Ramos (cell line): ENCODE measurements around the gene NFIX.

Source experiments
- in situ Hi-C: fragments of 300-500 bp; cut with MboI; formaldehyde crosslinking; loops from one replicate; pipeline ENCODE4 v1.14.3; 2022; ENCODE audit warnings: low sequenced_read_pairs; ENCODE audit not compliant: unreplicated experiment

The NFIX gene

GRCh38 chr19:13031917-13032623, 36.8 kb downstream of the NFIX start:
- in situ Hi-C loops, result no loop called here

GRCh38 chr19:13032837-13033236, 37.6 kb downstream of the NFIX start:
- in situ Hi-C loops, result no loop called here

GRCh38 chr19:13033244-13033643, 38.0 kb downstream of the NFIX start:
- in situ Hi-C loops, result no loop called here

GRCh38 chr19:13033819-13034611, 38.7 kb downstream of the NFIX start:
- in situ Hi-C loops, result no loop called here

GRCh38 chr19:13034636-13035035, 39.4 kb downstream of the NFIX start:
- in situ Hi-C loops, result no loop called here

- in situ Hi-C loops, result no loop called here
Observed at GRCh38 chr19:13035820-13036365, 40.6 kb downstream of the NFIX start.

GRCh38 chr19:13036366-13036976, 41.2 kb downstream of the NFIX start:
- in situ Hi-C loops, result no loop called here

GRCh38 chr19:13037161-13037560, 41.9 kb downstream of the NFIX start:
- in situ Hi-C loops, result no loop called here

- in situ Hi-C loops, result no loop called here
Observed at GRCh38 chr19:13037731-13038130, 42.5 kb downstream of the NFIX start.

GRCh38 chr19:13038306-13039210, 43.3 kb downstream of the NFIX start:
- in situ Hi-C loops, result no loop called here

- in situ Hi-C loops, result no loop called here
Observed at GRCh38 chr19:13039211-13039789, 44.0 kb downstream of the NFIX start.

- in situ Hi-C loops, result no loop called here
Observed at GRCh38 chr19:13040232-13040947, 45.1 kb downstream of the NFIX start.

- in situ Hi-C loops, result no loop called here
Observed at GRCh38 chr19:13040948-13041292, 45.6 kb downstream of the NFIX start.

- in situ Hi-C loops, result no loop called here
Observed at GRCh38 chr19:13042443-13043130, 47.3 kb downstream of the NFIX start.

- in situ Hi-C loops, result no loop called here
Observed at GRCh38 chr19:13043285-13043684, 48.0 kb downstream of the NFIX start.

- in situ Hi-C loops, result no loop called here
Observed at GRCh38 chr19:13044231-13044836, 49.1 kb downstream of the NFIX start.

- in situ Hi-C loops, result no loop called here
Observed at GRCh38 chr19:13045812-13046211, 50.5 kb downstream of the NFIX start.

- in situ Hi-C loops, result no loop called here
Observed at GRCh38 chr19:13047374-13047773, 52.1 kb downstream of the NFIX start.
